Sigmoid colon (tissue), 4 donors: ENCODE data around the gene ACTR3.

Source experiments
- EP300 ChIP-seq, 4 donors: sonication (generic); formaldehyde crosslinking; IDR thresholded peaks; one replicate each; pipeline ENCODE4 v1.6.1; 2017; ENCODE audit warnings: antibody characterized with exemption in 4 of 4
- POLR2A ChIP-seq, 2 donors: fragments of 450-650 bp; IDR thresholded peaks; one replicate each; pipeline ENCODE4 v1.6.1; 2016; ENCODE audit warnings: antibody characterized with exemption in 2 of 2, mild to moderate bottlenecking in 2 of 2, moderate library complexity in 2 of 2

GRCh38 chr2:113901943-113902342 is 12.1 kb downstream of the ACTR3 start:
- TF ChIP-seq EP300 (IDR thresholded peaks at IDR 0.05) (no peak), POLR2A (IDR thresholded peaks at IDR 0.05) (no peak)
